GM12878 (cell line): ENCODE data around the gene PPME1. TPM values are rescaled to one million over a fixed set of nuclear protein-coding genes. Genes with fewer than 3 reads are reported as not detected.

ENCODE experiments used
- ATAC-seq: fragments of 200-7000 bp; cut with Tn5 transposase; 3 replicates; pipeline ENCODE4 v1.9.1; 2020; ENCODE audit warnings: mild to moderate bottlenecking, moderate library complexity
- BruUV-seq: library from RNA; stranded (reverse); fragments of 400-500 nt; replicated peaks from 2 replicates; lab custom pipeline; 2021; lab: Mats Ljungman, UMichigan
- CTCF ChIA-PET: fragments of 300-600 bp; sonication (Branson Sonifier 250); formaldehyde crosslinking; extraction: SDS; loops from one replicate; lab custom pipeline; 2021; ENCODE audit warnings: inconsistent platforms; lab: Yijun Ruan, JAX
- POLR2A ChIA-PET: fragments of 350-600 bp; formaldehyde crosslinking; extraction: SDS; loops from one replicate; lab custom pipeline; 2021; ENCODE audit warnings: inconsistent platforms; lab: Charles Lee
- RAD21 ChIA-PET: fragments of 300-600 bp; sonication (Branson Sonifier 250); formaldehyde crosslinking; loops from one replicate; lab custom pipeline; 2023; ENCODE audit warnings: antibody characterized with exemption; ENCODE audit not compliant: unreplicated experiment; lab: Charles Lee
- SMC1A ChIA-PET: fragments of 300-600 bp; sonication (Branson Sonifier 250); formaldehyde crosslinking; loops from one replicate; lab custom pipeline; 2023; ENCODE audit not compliant: unreplicated experiment, uncharacterized antibody; lab: Charles Lee
- DNase-seq: peaks from one replicate; pipeline ENCODE4 v3.0.0-alpha.2; 2011; ENCODE audit warnings: low read depth, low spot score
- FAIRE-seq: peaks from 3 replicates; lab custom pipeline; 2011; peaks lifted over from hg19 to GRCh38; lab: Jason Lieb, UNC
- H2AFZ ChIP-seq: 2 replicates; pipeline ENCODE4 v1.6.0; 2011; ENCODE audit warnings: low read depth, low read length, control low read depth; ENCODE audit not compliant: control insufficient read depth
- H3K27ac ChIP-seq: 2 replicates; pipeline ENCODE4 v1.5.1; 2011; ENCODE audit warnings: control low read depth; ENCODE audit not compliant: control insufficient read depth, insufficient read depth
- H3K27me3 ChIP-seq, 2 experiments: replicated peaks in 1 of 2; 2 replicates each; pipeline versions ENCODE4 v1.6.0 to v1.6.1; 2011; ENCODE audit warnings: low read length in 1 of 2; ENCODE audit not compliant: control insufficient read depth in 2 of 2, insufficient read depth in 2 of 2
- H3K36me3 ChIP-seq, 2 experiments: 2 replicates each; pipeline ENCODE4 v1.5.1; 2011; ENCODE audit warnings: low read length in 1 of 2; ENCODE audit not compliant: control insufficient read depth in 2 of 2, insufficient read depth in 2 of 2
- H3K4me1 ChIP-seq: 2 replicates; pipeline ENCODE4 v1.6.1; 2011; ENCODE audit warnings: mild to moderate bottlenecking, low read length, moderate library complexity, mixed read lengths; ENCODE audit not compliant: control insufficient read depth, insufficient read depth
- H3K4me2 ChIP-seq: 2 replicates; pipeline ENCODE4 v1.6.0; 2011; ENCODE audit warnings: control low read depth; ENCODE audit not compliant: control insufficient read depth, insufficient read depth
- H3K4me3 ChIP-seq: fragments of 200-600 bp; sonication (generic); 2 replicates; pipeline ENCODE4 v1.5.1; 2016
- H3K79me2 ChIP-seq: 2 replicates; pipeline ENCODE4 v1.6.0; 2011; ENCODE audit warnings: low read length; ENCODE audit not compliant: control insufficient read depth, insufficient read depth
- H3K9ac ChIP-seq: 2 replicates; pipeline ENCODE4 v1.8.0; 2011; ENCODE audit warnings: low read length, control low read depth, mixed read lengths; ENCODE audit not compliant: control insufficient read depth, insufficient read depth
- H3K9me3 ChIP-seq: replicated peaks from 3 replicates; pipeline ENCODE4 v1.5.1; 2011; ENCODE audit warnings: mild to moderate bottlenecking, low read length; ENCODE audit not compliant: control insufficient read depth, insufficient read depth
- H4K20me1 ChIP-seq: 2 replicates; pipeline ENCODE4 v1.6.0; 2011; ENCODE audit not compliant: control insufficient read depth, insufficient read depth
- CHD2 ChIP-seq: IDR thresholded peaks from 2 replicates; pipeline ENCODE4 v1.6.1; 2011; ENCODE audit warnings: low read depth, low read length, improper control_type of control experiment, borderline replicate concordance
- FOXK2 ChIP-seq: fragments of 450-650 bp; IDR thresholded peaks from 2 replicates; pipeline ENCODE4 v1.6.1; 2017; ENCODE audit warnings: mild to moderate bottlenecking, moderate library complexity
- NFYB ChIP-seq: IDR thresholded peaks from 2 replicates; pipeline ENCODE4 v1.6.1; 2011; ENCODE audit warnings: low read depth, mild to moderate bottlenecking, low read length, improper control_type of control experiment, moderate library complexity; ENCODE audit not compliant: insufficient read depth
- SIN3A ChIP-seq: IDR thresholded peaks from 2 replicates; pipeline ENCODE4 v1.6.1; 2012; ENCODE audit warnings: low read depth, low read length, improper control_type of control experiment
- SIX5 ChIP-seq: IDR thresholded peaks from 2 replicates; pipeline ENCODE4 v1.6.1; 2011; ENCODE audit warnings: mild to moderate bottlenecking, low read depth, low read length, moderate library complexity; ENCODE audit not compliant: severe bottlenecking
- SMAD1 ChIP-seq: fragments of 450-650 bp; IDR thresholded peaks from 2 replicates; pipeline ENCODE4 v1.6.1; 2018; ENCODE audit warnings: mild to moderate bottlenecking, low read depth; ENCODE audit not compliant: partially characterized antibody
- SMARCA5 ChIP-seq: fragments of 450-650 bp; IDR thresholded peaks from 2 replicates; pipeline ENCODE4 v1.6.1; 2017; ENCODE audit warnings: mild to moderate bottlenecking
- TCF12 ChIP-seq: IDR thresholded peaks from 2 replicates; pipeline ENCODE4 v1.6.1; 2011; ENCODE audit warnings: low read depth, mild to moderate bottlenecking, low read length
- YBX1 ChIP-seq: fragments of 450-650 bp; IDR thresholded peaks from 2 replicates; pipeline ENCODE4 v1.6.1; 2016; ENCODE audit warnings: antibody characterized with exemption
- ZSCAN29 ChIP-seq: fragments of 450-650 bp; IDR thresholded peaks from 2 replicates; pipeline ENCODE4 v1.6.1; 2017; ENCODE audit warnings: mild to moderate bottlenecking, moderate library complexity
- WGBS: methylation state at CpG from one replicate; pipeline ENCODE4 v1.1.6; 2016; ENCODE audit warnings: low lambda C conversion rate; ENCODE audit not compliant: insufficient replicate concordance, insufficient coverage; ENCODE audit errors: missing lambda C conversion rate; 5-methylcytosine and 5-hydroxymethylcytosine counted together
- in situ Hi-C: fragments of 300-500 bp; cut with MboI; formaldehyde crosslinking; loops from 9 replicates; pipeline ENCODE4 v1.14.3; 2018; ENCODE audit warnings: mixed read lengths
- intact Hi-C: fragments of 100-400 bp; cut with micrococcal nuclease; formaldehyde crosslinking; loops from one replicate; pipeline ENCODE4 v1.14.2; 2022; ENCODE audit not compliant: unreplicated experiment
- polyA plus RNA-seq, 11 experiments: library from polyadenylated mRNA; depleted of rRNA in 4 of 11; unstranded in 6 of 11; stranded (reverse) in 5 of 11; fragments of >200 nt; fragmentation: Nextera tagmentation in 4 of 11; fragmentation: Illumina TruSeq in 1 of 11; extraction: Ambion mirVana in 4 of 11; extraction: Trizol in 1 of 11; gene quantifications; 1 replicate in 1 of 11; 2 replicates in 10 of 11; pipeline versions ENCODE4 v1.2.1 to v1.2.3, GENCODE V29; 2011 to 2016; ENCODE audit warnings: inconsistent platforms in 2 of 11, missing spikeins in 2 of 11, low read depth in 1 of 11
- total RNA-seq, 4 experiments: library from RNA; depleted of rRNA in 3 of 4; stranded (reverse); fragments of >200 nt in 3 of 4; fragmentation: Illumina TruSeq in 1 of 4; extraction: Trizol in 1 of 4; gene quantifications; 2 replicates each; pipeline versions ENCODE4 v1.2.1 to v1.2.3, GENCODE V29; 2013 to 2021
- TF ChIP-seq, protein P1 (sequence below), 3 experiments: IDR thresholded peaks in 2 of 3; conservative IDR thresholded peaks in 1 of 3; 2 replicates each; pipeline ENCODE4 v1.5.1; 2011; ENCODE audit warnings: low read depth in 3 of 3, low read length in 3 of 3, mild to moderate bottlenecking in 3 of 3, control low read depth in 2 of 3, moderate library complexity in 2 of 3, inconsistent platforms in 1 of 3, mixed read lengths in 1 of 3; ENCODE audit not compliant: control insufficient read depth in 2 of 3, insufficient read depth in 1 of 3; ENCODE audit errors: extremely low read depth in 1 of 3
- TF ChIP-seq, protein P2 (sequence below): IDR thresholded peaks from 2 replicates; pipeline ENCODE4 v1.6.1; 2011; ENCODE audit warnings: low read depth, low read length, improper control_type of control experiment, borderline replicate concordance
- TF ChIP-seq, protein P3 (sequence below): IDR thresholded peaks from 2 replicates; pipeline ENCODE4 v1.6.1; 2012; ENCODE audit warnings: improper control_type of control experiment, low read depth, low read length; ENCODE audit not compliant: insufficient replicate concordance

PPME1 gene
- total and polyA plus RNA-seq, 10 of the 15 experiments (the other 5 are each of a cell fraction or from before 2014, with no cell fraction given): 3.1 to 51.4 (median 20.8) TPM

DNA sequence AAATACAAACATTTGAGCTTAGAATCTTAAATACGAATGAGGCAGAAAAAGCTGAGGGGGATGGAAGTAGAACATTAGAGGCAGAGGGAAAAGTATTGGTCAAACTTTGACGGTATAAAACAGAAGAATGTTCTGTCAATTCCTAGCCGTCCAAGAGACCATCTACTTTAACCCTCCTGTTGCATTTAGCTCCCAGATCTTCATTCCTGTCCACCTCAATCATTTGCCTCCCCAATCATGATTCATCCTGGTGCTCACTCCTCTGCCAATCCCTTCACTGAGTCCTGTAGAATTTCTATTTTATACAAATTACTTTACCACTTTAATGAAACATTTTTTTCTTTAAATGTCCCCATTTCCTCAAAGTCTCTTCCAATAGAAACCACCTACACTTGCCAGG lies 28.5 kb upstream of the PPME1 start:
- ChIA-PET POLR2A (no interaction called here), CTCF (no interaction called here), RAD21 (no interaction called here), SMC1A (interaction anchor here (0.6 kb wide), 1 partner anchor 16 kb away, joined by 3 read pairs; no protein-coding TSS in a partner anchor)
- Histone ChIP-seq H3K4me1 (no peaks in the 10 kb centered on the region), H3K27ac (no peak overlapping the region), H3K36me3 (peaks cover 0 to 10% of the 10 kb centered on the region in 2 experiments; a peak in 2 of 4 replicates), H3K79me2 (no peaks in the 10 kb centered on the region), H3K4me2 (no peak overlapping the region), H3K4me3 (no peak overlapping the region), H4K20me1 (no peaks in the 10 kb centered on the region), H3K9me3 (no peaks in the 10 kb centered on the region), H3K9ac (no peak overlapping the region), H2AFZ (no peak overlapping the region), H3K27me3 (no peaks in the 10 kb centered on the region)
- intact Hi-C loops (no loop called here), in situ Hi-C loops (no loop called here)
- WGBS: 100% methylated on average over 3 of the region's 3 CpGs
- BruUV-seq: no TSS peak
- DNase-seq (no peak), FAIRE-seq (no peak), ATAC-seq (no peak)
- TF ChIP-seq YBX1 (no peak), FOXK2 (no peak), ZSCAN29 (no peak), CHD2 (no peak), SIN3A (no peak), TCF12 (no peak), NFYB (no peak), SIX5 (no peak), SMAD1 (no peak), SMARCA5 (no peak)
- TF ChIP-seq, protein P1, sequence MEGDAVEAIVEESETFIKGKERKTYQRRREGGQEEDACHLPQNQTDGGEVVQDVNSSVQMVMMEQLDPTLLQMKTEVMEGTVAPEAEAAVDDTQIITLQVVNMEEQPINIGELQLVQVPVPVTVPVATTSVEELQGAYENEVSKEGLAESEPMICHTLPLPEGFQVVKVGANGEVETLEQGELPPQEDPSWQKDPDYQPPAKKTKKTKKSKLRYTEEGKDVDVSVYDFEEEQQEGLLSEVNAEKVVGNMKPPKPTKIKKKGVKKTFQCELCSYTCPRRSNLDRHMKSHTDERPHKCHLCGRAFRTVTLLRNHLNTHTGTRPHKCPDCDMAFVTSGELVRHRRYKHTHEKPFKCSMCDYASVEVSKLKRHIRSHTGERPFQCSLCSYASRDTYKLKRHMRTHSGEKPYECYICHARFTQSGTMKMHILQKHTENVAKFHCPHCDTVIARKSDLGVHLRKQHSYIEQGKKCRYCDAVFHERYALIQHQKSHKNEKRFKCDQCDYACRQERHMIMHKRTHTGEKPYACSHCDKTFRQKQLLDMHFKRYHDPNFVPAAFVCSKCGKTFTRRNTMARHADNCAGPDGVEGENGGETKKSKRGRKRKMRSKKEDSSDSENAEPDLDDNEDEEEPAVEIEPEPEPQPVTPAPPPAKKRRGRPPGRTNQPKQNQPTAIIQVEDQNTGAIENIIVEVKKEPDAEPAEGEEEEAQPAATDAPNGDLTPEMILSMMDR (IDR thresholded peaks at IDR 0.05 in 2 of 3, conservative IDR thresholded peaks at IDR 0.05 in 1 of 3; ENCODE audit: control insufficient read depth in 2 of 3, extremely low read depth in 1 of 3, insufficient read depth in 1 of 3, low read depth in 3 of 3, low read length in 3 of 3): no peak
- TF ChIP-seq, protein P2, sequence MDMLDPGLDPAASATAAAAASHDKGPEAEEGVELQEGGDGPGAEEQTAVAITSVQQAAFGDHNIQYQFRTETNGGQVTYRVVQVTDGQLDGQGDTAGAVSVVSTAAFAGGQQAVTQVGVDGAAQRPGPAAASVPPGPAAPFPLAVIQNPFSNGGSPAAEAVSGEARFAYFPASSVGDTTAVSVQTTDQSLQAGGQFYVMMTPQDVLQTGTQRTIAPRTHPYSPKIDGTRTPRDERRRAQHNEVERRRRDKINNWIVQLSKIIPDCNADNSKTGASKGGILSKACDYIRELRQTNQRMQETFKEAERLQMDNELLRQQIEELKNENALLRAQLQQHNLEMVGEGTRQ: no peak
- TF ChIP-seq, protein P3, sequence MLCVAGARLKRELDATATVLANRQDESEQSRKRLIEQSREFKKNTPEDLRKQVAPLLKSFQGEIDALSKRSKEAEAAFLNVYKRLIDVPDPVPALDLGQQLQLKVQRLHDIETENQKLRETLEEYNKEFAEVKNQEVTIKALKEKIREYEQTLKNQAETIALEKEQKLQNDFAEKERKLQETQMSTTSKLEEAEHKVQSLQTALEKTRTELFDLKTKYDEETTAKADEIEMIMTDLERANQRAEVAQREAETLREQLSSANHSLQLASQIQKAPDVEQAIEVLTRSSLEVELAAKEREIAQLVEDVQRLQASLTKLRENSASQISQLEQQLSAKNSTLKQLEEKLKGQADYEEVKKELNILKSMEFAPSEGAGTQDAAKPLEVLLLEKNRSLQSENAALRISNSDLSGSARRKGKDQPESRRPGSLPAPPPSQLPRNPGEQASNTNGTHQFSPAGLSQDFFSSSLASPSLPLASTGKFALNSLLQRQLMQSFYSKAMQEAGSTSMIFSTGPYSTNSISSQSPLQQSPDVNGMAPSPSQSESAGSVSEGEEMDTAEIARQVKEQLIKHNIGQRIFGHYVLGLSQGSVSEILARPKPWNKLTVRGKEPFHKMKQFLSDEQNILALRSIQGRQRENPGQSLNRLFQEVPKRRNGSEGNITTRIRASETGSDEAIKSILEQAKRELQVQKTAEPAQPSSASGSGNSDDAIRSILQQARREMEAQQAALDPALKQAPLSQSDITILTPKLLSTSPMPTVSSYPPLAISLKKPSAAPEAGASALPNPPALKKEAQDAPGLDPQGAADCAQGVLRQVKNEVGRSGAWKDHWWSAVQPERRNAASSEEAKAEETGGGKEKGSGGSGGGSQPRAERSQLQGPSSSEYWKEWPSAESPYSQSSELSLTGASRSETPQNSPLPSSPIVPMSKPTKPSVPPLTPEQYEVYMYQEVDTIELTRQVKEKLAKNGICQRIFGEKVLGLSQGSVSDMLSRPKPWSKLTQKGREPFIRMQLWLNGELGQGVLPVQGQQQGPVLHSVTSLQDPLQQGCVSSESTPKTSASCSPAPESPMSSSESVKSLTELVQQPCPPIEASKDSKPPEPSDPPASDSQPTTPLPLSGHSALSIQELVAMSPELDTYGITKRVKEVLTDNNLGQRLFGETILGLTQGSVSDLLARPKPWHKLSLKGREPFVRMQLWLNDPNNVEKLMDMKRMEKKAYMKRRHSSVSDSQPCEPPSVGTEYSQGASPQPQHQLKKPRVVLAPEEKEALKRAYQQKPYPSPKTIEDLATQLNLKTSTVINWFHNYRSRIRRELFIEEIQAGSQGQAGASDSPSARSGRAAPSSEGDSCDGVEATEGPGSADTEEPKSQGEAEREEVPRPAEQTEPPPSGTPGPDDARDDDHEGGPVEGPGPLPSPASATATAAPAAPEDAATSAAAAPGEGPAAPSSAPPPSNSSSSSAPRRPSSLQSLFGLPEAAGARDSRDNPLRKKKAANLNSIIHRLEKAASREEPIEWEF: no peak
